Body of pancreas (tissue), 4 donors: ENCODE data around the gene CCNB2.

Experiments
- POLR2A ChIP-seq, 3 donors: fragments of 450-650 bp; IDR thresholded peaks; one replicate each; pipeline ENCODE4 v1.6.1; 2016; ENCODE audit warnings: antibody characterized with exemption in 3 of 3, mild to moderate bottlenecking in 2 of 3
- TF ChIP-seq, protein P1 (sequence below), 7 experiments: fragments of 450-650 bp in 4 of 7; fragments of 200-600 bp in 3 of 7; sonication (generic) in 3 of 7; IDR thresholded peaks; one replicate each; pipeline ENCODE4 v1.5.1; 2016 to 2019; ENCODE audit warnings: antibody characterized with exemption in 7 of 7

DNA sequence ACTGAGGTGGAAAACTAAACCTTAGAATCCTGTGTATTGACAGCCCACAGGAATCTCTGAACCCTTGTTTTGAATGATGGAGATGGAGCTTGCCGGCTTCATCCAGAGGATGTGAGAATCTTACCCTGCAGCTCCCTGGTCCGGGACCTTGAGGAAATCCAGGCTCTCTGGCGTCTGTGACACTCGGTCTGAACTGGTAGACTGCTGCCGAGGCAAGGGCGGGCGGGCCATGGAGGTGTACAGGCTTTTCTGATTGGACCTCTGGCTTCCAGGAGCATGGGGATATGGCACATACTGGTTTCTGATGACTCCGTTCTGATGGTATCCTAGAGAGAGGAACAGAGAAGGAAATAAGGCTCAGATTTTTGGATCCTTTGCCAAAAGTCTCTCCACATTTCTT is 48.5 kb downstream of the CCNB2 start:
- TF ChIP-seq, protein P1, sequence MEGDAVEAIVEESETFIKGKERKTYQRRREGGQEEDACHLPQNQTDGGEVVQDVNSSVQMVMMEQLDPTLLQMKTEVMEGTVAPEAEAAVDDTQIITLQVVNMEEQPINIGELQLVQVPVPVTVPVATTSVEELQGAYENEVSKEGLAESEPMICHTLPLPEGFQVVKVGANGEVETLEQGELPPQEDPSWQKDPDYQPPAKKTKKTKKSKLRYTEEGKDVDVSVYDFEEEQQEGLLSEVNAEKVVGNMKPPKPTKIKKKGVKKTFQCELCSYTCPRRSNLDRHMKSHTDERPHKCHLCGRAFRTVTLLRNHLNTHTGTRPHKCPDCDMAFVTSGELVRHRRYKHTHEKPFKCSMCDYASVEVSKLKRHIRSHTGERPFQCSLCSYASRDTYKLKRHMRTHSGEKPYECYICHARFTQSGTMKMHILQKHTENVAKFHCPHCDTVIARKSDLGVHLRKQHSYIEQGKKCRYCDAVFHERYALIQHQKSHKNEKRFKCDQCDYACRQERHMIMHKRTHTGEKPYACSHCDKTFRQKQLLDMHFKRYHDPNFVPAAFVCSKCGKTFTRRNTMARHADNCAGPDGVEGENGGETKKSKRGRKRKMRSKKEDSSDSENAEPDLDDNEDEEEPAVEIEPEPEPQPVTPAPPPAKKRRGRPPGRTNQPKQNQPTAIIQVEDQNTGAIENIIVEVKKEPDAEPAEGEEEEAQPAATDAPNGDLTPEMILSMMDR (IDR thresholded peaks at IDR 0.05) = no peak
- TF ChIP-seq POLR2A (IDR thresholded peaks at IDR 0.05) = no peak
